Activated CD8-positive, alpha-beta T cell treated with anti-CD3 and anti-CD28 coated beads for 36 hours (primary cell): Measurements from ENCODE around the gene LAIR1. TPM values are rescaled to one million over a fixed set of nuclear protein-coding genes. Genes with fewer than 3 reads are reported as not detected.
A peak's percentile ranks its signal among the peaks of the same experiment; 100 is the strongest.

Experiments
- ATAC-seq: fragments of 200-7000 bp; cut with Tn5 transposase; one replicate; pipeline ENCODE4 v1.10.0; 2021; ENCODE audit warnings: mild to moderate bottlenecking, moderate library complexity
- CTCF ChIA-PET: fragments of 350-600 bp; sonication (Branson Sonifier 250); formaldehyde crosslinking; loops from one replicate; lab custom pipeline; 2021; ENCODE audit warnings: antibody characterized with exemption; lab: Charles Lee
- POLR2A ChIA-PET: fragments of 350-600 bp; sonication (Branson Sonifier 250); formaldehyde crosslinking; loops from one replicate; lab custom pipeline; 2021; ENCODE audit warnings: antibody characterized with exemption; lab: Charles Lee
- DNase-seq: peaks from one replicate; pipeline ENCODE4 v3.0.0-alpha.2; 2020
- H3K27ac Mint-ChIP-seq: one replicate; pipeline ENCODE4 v1.8.0; 2021; ENCODE audit warnings: mild to moderate bottlenecking, mixed read lengths
- H3K27me3 Mint-ChIP-seq: one replicate; pipeline ENCODE4 v1.8.0; 2021; ENCODE audit warnings: mixed read lengths
- H3K36me3 Mint-ChIP-seq: one replicate; pipeline ENCODE4 v1.8.0; 2021; ENCODE audit warnings: low read depth, mixed read lengths
- H3K4me1 Mint-ChIP-seq: one replicate; pipeline ENCODE4 v1.8.0; 2021; ENCODE audit warnings: low read depth, mixed read lengths
- H3K4me3 Mint-ChIP-seq: one replicate; pipeline ENCODE4 v1.8.0; 2021; ENCODE audit warnings: mild to moderate bottlenecking, moderate library complexity, mixed read lengths
- H3K9me3 Mint-ChIP-seq: one replicate; pipeline ENCODE4 v1.8.0; 2021; ENCODE audit warnings: mixed read lengths
- CTCF ChIP-seq: fragments of 200-600 bp; IDR thresholded peaks from one replicate; pipeline ENCODE4 v1.8.0; 2022; ENCODE audit warnings: antibody characterized with exemption, mild to moderate bottlenecking
- intact Hi-C: fragments of 100-400 bp; cut with micrococcal nuclease; formaldehyde crosslinking; loops from one replicate; pipeline ENCODE4 v1.10.0; 2022
- total RNA-seq, 2 experiments: library from RNA; stranded (reverse); gene quantifications; one replicate each; pipeline ENCODE4 v1.2.3, GENCODE V29; 2021

The LAIR1 gene
- total RNA-seq, 2 experiments from 2014 or later, result 11.3 TPM

GRCh38 chr19:54354761-54355160 lies 10.0 kb downstream of the LAIR1 start:
- ChIA-PET POLR2A (no interaction called here), CTCF (interaction anchor here (0.9 to 5.9 kb wide), 6 partner anchors 10 to 88 kb away, joined by 3 to 57 read pairs (median 5); partner anchors contain the start of gene LAIR1)
- no peak for DNase-seq
- intact Hi-C loops, result no loop called here
- H3K27ac Mint-ChIP-seq, result no peak overlapping the region
- peaks cover 6% of the 10 kb centered on the region for H3K4me1 Mint-ChIP-seq
- no peak for ATAC-seq
- no peak for TF ChIP-seq CTCF
- H3K27me3 Mint-ChIP-seq, result no peaks in the 10 kb centered on the region
- no peaks in the 10 kb centered on the region for H3K9me3 Mint-ChIP-seq
- H3K36me3 Mint-ChIP-seq, result peaks cover 5% of the 10 kb centered on the region
- no peak overlapping the region for H3K4me3 Mint-ChIP-seq

GRCh38 chr19:54352546-54352945 lies 12.2 kb downstream of the LAIR1 start:
- H3K4me3 Mint-ChIP-seq, result no peak overlapping the region
- H3K27me3 Mint-ChIP-seq, result no peaks in the 10 kb centered on the region
- ChIA-PET CTCF (interaction anchor here (0.6 to 5.9 kb wide), 4 partner anchors 9 to 38 kb away, joined by 3 to 57 read pairs (median 6); no protein-coding TSS in a partner anchor), POLR2A (no interaction called here)
- peaks cover 5% of the 10 kb centered on the region for H3K36me3 Mint-ChIP-seq
- H3K9me3 Mint-ChIP-seq, result no peaks in the 10 kb centered on the region
- no peak overlapping the region for H3K27ac Mint-ChIP-seq
- peaks cover 4% of the 10 kb centered on the region for H3K4me1 Mint-ChIP-seq
- no peak for DNase-seq
- intact Hi-C loops, result no loop called here
- no peak for ATAC-seq
- TF ChIP-seq CTCF, result no peak

- intact Hi-C loops, result no loop called here
- Mint-ChIP-seq H3K4me3 (no peak overlapping the region), H3K36me3 (peaks cover 5% of the 10 kb centered on the region), H3K4me1 (peaks cover 4% of the 10 kb centered on the region), H3K27ac (no peak overlapping the region), H3K9me3 (no peaks in the 10 kb centered on the region), H3K27me3 (no peaks in the 10 kb centered on the region)
- peak; percentile 13 for ATAC-seq
- TF ChIP-seq CTCF, result no peak
- ChIA-PET POLR2A (no interaction called here), CTCF (interaction anchor here (0.6 to 5.9 kb wide), 2 partner anchors 22 to 38 kb away, joined by 3 to 57 read pairs; no protein-coding TSS in a partner anchor)
- no peak for DNase-seq
Measured at GRCh38 chr19:54352041-54352440, 12.7 kb downstream of the LAIR1 start.

GRCh38 chr19:54351474-54351873 lies 13.3 kb downstream of the LAIR1 start:
- no peak overlapping the region for H3K4me3 Mint-ChIP-seq

More at GRCh38 chr19:54351474-54351873, 13.3 kb downstream of the LAIR1 start:
- no peaks in the 10 kb centered on the region for H3K27me3 Mint-ChIP-seq
- peaks cover 4% of the 10 kb centered on the region for H3K4me1 Mint-ChIP-seq
- POLR2A ChIA-PET, result no interaction called here
- H3K9me3 Mint-ChIP-seq, result no peaks in the 10 kb centered on the region
- CTCF ChIA-PET, result interaction anchor here (1.6 kb wide), 1 partner anchor 40 kb away, joined by 8 read pairs; no protein-coding TSS in a partner anchor
- no peak overlapping the region for H3K27ac Mint-ChIP-seq
- peaks cover 5% of the 10 kb centered on the region for H3K36me3 Mint-ChIP-seq
- DNase-seq, result no peak
- no peak for ATAC-seq
- TF ChIP-seq CTCF, result no peak
- intact Hi-C loops, result no loop called here
